Stimulated activated CD4-positive, alpha-beta T cell treated with anti-CD3 and anti-CD28 coated beads, Interleukin-1b, Interleukin-23, amount 100 ng/mL, for 1 hour (primary cell): ENCODE data around the gene RASSF5.
A peak's percentile ranks its signal among the peaks of the same experiment; 100 is the strongest.

ENCODE experiments used
- DNase-seq, 2 donors: peaks; one replicate each; pipeline ENCODE4 v3.0.0-alpha.2; 2020; ENCODE audit warnings: low read depth in 2 of 2

The RASSF5 gene

GRCh38 chr1:206547104-206547503 is 39.8 kb downstream of the RASSF5 start:
- no peak for DNase-seq

GRCh38 chr1:206550446-206550845 is 43.1 kb downstream of the RASSF5 start:
- no peak for DNase-seq

GRCh38 chr1:206551296-206551985 is 44.1 kb downstream of the RASSF5 start:
- DNase-seq = no peak

DNA sequence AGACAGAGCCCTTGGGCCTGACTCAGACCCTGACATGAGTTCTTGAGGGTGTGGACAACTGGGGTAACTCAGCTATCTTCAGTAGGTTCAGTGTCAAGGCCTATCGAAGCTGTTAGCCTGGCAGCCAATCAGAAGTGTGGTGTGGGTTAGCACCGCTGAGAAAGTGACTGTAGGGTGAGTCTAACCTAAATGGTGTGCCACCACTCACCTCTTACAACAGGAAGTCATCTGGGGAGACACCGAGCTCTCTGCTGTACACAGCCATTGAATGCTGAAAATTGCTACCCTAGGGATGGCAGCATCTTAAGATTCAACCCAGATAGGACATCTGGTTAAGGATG is 44.6 kb downstream of the RASSF5 start:
- peak in 1 of 2 donors; percentile 53 for DNase-seq

DNA sequence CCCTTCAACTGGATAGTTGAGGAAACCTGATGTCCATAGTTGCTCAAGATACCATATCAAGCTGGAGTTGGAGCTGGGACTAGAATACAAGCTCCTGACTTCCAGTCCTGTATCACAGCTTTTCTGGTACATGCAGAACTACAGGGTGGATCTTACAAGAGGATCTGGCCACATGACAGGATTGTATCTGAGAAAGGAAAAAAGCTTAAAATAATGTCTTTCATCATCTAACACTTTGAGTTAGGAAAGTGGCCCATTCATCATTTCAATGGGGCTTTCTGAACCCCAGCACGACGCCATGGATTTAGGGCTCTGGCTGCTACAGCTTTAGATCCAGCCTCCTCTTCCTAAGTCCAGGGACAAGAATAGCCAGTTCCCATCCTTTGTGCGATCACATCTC is 46.9 kb downstream of the RASSF5 start:
- DNase-seq = no peak

- no peak for DNase-seq
Measured at GRCh38 chr1:206554701-206555472, 47.6 kb downstream of the RASSF5 start.

- DNase-seq = no peak
Measured at GRCh38 chr1:206555473-206555935, 48.2 kb downstream of the RASSF5 start.

GRCh38 chr1:206556047-206556749 is 48.9 kb downstream of the RASSF5 start:
- no peak for DNase-seq

DNA sequence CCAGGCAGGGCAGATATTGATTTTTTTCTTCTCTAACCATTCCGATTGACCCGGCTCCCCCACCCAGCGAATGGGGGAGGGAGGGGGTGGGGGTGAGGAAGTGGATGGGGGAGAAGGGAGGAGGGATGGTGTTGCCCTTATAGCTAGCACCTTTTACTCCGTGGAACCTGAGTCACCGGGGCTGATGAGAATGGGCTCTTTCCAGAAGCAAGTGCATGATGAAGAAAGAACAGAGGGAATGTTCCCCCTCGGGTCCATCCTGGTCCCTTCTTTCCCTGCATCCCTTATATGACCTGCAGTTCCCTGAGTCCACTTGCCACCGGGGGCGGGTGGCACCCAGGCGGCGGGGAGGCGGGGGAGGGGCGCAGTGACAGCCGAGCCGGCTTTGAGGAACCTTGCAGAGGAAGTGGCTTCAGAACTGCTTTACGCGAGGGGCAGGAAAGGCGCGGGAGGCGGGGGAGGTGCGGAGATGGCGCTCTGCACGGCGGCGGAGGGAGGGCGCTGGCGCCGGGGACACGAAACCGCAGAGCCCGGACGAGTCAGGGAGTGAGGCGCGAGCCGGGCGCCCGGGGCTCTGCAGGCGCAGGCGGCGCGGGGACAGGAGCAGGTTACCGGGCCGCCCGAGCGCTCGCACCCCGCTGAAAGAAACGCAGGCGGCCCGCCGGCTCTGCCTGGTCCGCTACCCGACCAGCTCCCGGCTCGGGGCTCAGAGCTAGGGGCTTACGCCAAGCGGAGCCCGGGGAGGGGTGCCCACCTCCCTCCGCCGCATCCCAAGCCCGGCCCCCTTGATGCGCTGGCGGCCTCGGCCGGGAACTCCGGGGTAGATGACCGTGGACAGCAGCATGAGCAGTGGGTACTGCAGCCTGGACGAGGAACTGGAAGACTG is 49.7 kb downstream of the RASSF5 start:
- DNase-seq = peak; percentile 69 to 74

GRCh38 chr1:206557636-206558473 is 50.5 kb downstream of the RASSF5 start:
- no peak for DNase-seq

- no peak for DNase-seq
Measured at GRCh38 chr1:206558794-206559671, 51.7 kb downstream of the RASSF5 start.

DNA sequence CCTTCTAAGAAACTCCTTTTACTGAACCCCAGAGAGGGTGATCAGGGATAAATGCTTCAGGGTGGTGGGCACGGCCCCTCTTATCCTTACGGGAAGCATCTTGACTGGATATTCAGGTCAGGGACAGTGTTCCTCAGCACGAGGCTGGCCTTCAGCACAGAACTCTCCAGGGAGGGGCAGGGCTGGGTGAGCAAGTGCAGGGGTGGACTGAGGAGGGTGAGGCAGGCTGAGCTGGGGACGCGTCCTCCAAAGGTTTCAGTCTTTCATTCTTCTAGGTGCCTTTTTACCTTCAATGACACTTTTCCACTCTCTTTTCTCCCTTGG is 52.3 kb downstream of the RASSF5 start:
- DNase-seq = no peak

DNA sequence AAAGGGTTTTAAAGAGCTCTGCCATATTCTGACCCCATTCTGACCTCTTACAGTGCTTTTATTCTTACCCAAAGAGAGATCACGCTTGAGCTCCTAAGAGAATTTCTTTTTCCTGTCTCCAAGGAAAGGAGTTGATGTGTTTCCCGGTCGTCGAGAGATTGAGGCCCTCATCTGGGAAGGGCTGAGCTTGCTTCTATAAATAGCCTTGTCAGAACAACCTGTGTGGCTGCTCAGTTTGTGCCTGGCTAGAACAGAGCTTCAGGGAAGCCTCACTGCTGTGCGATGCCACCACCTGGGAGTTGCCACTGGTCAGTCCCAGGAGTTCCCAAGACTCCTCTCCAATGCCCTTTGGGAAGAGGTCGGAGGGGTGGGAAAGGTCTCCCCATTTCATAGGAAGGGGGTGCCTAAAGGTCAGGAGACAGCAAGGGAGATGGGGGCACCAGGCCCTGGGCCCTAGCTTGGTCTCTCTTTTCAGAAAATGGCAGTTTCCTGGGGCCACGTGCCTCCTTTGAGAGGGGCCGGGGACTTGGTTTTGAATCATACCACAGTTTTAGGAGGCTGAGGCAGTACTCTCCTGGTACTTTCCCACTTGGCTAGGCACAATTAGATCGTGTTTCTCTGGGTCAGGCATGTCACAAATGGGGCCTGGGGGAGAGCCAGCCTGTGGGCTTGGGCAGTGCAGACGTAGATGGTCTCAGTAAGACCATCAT is 52.8 kb downstream of the RASSF5 start:
- DNase-seq = no peak

DNA sequence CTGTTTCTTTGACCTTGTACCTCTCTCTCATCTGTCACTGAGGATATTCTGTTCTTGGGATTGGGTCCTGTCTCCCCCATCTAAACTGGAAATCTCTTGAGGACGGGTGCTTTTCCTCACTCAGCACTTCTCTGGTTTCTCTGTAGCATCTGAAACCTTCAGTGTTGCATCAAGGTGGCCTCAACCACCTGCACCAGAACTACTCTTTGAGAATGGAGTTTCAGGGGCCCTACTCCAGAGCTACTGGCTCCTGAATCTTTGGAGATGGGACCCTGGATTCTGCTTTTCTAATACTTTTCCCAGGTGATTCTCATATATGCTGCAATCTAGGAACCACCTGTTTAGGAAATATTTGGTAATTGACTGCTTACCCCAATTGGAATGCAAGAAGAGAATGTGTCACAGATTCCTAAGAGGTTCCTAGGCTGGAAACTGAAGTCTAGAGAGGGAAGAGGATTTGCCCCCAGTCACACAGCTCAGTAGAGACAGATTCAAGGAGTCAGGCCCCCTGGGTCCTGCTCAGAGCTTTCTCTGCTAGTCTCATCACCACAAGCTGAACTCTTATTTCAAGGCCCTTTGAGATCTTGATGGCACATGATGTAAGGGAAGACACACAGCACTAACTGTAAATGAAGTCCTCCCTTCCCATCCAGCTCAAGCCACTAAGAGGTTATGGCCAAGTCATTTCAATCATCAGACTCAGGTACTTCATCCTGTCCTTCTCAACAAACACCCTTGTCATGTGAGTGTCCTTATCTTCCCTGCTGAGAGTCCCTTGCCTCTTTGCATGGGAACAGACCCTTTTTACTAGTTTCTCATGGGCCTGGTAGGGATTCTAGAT is 56.3 kb downstream of the RASSF5 start:
- DNase-seq = no peak

DNA sequence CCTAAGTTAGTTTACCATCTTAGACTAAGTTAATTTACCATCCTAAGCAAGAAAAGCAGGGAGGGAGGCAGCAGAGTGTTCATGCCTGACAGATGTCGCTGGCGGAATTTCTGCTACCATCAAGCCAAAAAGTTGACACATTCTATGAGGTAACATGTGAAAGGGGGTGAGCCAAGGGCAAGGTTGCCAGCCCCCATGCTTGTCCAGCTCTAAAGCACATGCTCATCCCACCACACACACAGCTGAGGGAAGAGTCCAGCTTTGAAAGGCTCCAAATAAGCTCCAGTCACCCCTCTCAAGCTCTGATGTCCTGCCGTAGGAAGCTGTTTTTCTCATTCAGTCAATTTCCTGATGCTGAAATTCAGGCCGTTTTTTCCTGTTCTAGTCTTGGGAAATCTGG is 58.7 kb downstream of the RASSF5 start:
- DNase-seq = no peak

DNA sequence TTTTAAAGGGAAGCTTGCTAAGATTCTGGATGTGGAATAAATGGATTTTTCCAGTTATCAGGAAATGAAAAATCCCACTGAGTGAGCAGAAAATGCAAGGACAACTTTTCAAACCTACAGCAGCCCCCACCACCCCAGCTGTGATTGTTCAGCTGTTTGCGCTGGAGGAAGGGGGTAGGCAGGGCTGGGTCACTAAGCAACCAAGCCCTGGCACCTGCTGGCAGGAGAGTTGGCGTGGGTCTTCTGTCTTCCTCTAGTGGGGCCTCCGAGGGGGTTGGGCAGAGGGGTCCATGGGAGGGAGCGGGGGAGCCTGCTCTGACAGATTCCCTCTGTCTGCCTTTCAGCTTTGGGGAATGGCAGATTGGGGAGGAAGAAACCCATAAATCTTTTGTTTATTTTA is 59.7 kb downstream of the RASSF5 start:
- no peak for DNase-seq

- no peak for DNase-seq
Measured at GRCh38 chr1:206568256-206568655, 60.9 kb downstream of the RASSF5 start.

- DNase-seq = no peak
Measured at GRCh38 chr1:206568779-206569352, 61.5 kb downstream of the RASSF5 start.
